ENCODE results near the gene VPS35L. TPM values are rescaled to one million over a fixed set of nuclear protein-coding genes. Genes with fewer than 3 reads are reported as not detected.

The VPS35L gene
- total RNA-seq, 1 experiment from 2014 or later = 51.1 TPM

DNA sequence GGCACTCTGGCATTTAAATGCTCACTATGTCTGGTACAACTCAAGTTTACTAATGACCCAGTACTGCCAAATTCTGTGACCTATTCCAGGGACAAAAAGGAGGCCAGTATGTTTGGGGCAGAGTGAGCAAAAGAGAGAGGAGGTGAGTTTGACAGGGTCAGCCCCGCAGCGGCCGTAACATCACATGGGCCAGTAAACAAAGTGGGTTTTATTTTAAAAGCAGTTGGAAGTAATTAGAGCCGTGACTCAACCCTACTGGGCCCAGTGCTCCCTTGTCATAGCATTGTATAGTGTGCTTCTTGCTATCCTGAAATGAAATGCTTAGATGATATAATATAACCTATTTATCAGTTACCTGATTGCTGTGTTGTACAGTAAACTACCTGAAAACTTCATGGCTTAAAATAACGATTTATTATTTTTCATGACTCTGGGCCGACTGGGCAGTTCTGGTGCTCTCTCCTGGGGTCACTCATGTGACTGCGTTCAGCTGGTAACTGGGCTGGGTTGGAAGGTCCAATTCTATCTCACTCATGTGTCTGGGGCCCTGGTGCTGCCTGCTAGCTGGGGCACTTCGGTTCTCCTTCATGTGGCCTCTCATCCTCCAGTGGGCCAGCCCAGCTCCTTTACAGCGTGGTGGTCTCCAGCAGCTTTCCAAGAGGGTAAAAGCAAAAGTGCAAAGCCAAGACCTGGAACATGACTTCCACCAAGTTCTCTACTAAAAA, 189.9 kb downstream of the VPS35L start:
- H3K9me3 ChIP-seq (ENCODE audit: low read depth, low read length, poor library complexity, severe bottlenecking) = no peaks in the 10 kb centered on the region
- POLR2A ChIA-PET (ENCODE audit: low non-redundant PET) = no interaction called here
- intact Hi-C loops (cut with micrococcal nuclease; ENCODE audit: unreplicated experiment) = no loop called here
- H3K4me1 ChIP-seq (ENCODE audit: insufficient read depth, low read length, poor library complexity, severe bottlenecking) = peaks cover 9% of the 10 kb centered on the region
- H3K36me3 ChIP-seq (ENCODE audit: insufficient read depth, low read length, poor library complexity, severe bottlenecking) = no peaks in the 10 kb centered on the region
- CTCF ChIA-PET = no interaction called here
- DNase-seq (ENCODE audit: low spot score) = no peak
- H3K4me3 ChIP-seq (ENCODE audit: low read depth, low read length, poor library complexity, severe bottlenecking) = no peak overlapping the region
- TF ChIP-seq EZH2 (IDR thresholded peaks at IDR 0.05; ENCODE audit: borderline replicate concordance, low read depth, low read length, poor library complexity, severe bottlenecking) = no peak
- TF ChIP-seq, protein P1, sequence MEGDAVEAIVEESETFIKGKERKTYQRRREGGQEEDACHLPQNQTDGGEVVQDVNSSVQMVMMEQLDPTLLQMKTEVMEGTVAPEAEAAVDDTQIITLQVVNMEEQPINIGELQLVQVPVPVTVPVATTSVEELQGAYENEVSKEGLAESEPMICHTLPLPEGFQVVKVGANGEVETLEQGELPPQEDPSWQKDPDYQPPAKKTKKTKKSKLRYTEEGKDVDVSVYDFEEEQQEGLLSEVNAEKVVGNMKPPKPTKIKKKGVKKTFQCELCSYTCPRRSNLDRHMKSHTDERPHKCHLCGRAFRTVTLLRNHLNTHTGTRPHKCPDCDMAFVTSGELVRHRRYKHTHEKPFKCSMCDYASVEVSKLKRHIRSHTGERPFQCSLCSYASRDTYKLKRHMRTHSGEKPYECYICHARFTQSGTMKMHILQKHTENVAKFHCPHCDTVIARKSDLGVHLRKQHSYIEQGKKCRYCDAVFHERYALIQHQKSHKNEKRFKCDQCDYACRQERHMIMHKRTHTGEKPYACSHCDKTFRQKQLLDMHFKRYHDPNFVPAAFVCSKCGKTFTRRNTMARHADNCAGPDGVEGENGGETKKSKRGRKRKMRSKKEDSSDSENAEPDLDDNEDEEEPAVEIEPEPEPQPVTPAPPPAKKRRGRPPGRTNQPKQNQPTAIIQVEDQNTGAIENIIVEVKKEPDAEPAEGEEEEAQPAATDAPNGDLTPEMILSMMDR (conservative IDR thresholded peaks at IDR 0.05; ENCODE audit: low read depth, low read length) = no peak
- no peaks in the 10 kb centered on the region for H3K27me3 ChIP-seq (replicated peaks; ENCODE audit: insufficient read depth, low read depth, low read length, poor library complexity)
- no peak overlapping the region for H3K27ac ChIP-seq (ENCODE audit: low read depth, low read length, poor library complexity, severe bottlenecking)
- no TSS peak for BruUV-seq (replicated peaks)

DNA sequence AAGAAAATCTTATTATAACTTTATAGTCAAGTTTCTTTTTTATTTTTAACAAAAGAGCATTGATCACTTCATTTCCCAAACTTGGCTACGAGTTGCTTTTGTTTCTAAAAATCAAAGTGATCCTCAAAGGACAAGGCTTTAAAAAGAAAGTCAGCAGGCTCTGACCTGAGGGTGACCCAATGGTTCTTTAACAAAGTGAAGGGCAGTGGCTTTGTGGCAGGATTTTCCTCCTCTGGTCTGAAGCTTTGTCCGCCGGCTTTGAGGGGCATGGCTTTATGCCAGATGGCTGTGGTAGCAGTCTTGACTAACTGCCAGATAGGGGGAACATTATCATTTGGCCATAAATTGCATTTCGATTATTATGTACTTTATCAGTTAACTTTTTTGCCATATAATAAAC, 191.1 kb downstream of the VPS35L start:
- no peak for DNase-seq (ENCODE audit: low spot score)
- ChIA-PET POLR2A (ENCODE audit: low non-redundant PET) (no interaction called here), CTCF (no interaction called here)
- intact Hi-C loops (cut with micrococcal nuclease; ENCODE audit: unreplicated experiment) = no loop called here
- no peak for TF ChIP-seq EZH2 (IDR thresholded peaks at IDR 0.05; ENCODE audit: borderline replicate concordance, low read depth, low read length, poor library complexity, severe bottlenecking)
- TF ChIP-seq, protein P1 (conservative IDR thresholded peaks at IDR 0.05; ENCODE audit: low read depth, low read length) = no peak
- BruUV-seq (replicated peaks) = no TSS peak
- Histone ChIP-seq H3K27ac (ENCODE audit: low read depth, low read length, poor library complexity, severe bottlenecking) (no peak overlapping the region), H3K27me3 (replicated peaks; ENCODE audit: insufficient read depth, low read depth, low read length, poor library complexity) (no peaks in the 10 kb centered on the region), H3K9me3 (ENCODE audit: low read depth, low read length, poor library complexity, severe bottlenecking) (no peaks in the 10 kb centered on the region), H3K4me3 (ENCODE audit: low read depth, low read length, poor library complexity, severe bottlenecking) (no peak overlapping the region), H3K4me1 (ENCODE audit: insufficient read depth, low read length, poor library complexity, severe bottlenecking) (peaks cover 9% of the 10 kb centered on the region), H3K36me3 (ENCODE audit: insufficient read depth, low read length, poor library complexity, severe bottlenecking) (no peaks in the 10 kb centered on the region)

DNA sequence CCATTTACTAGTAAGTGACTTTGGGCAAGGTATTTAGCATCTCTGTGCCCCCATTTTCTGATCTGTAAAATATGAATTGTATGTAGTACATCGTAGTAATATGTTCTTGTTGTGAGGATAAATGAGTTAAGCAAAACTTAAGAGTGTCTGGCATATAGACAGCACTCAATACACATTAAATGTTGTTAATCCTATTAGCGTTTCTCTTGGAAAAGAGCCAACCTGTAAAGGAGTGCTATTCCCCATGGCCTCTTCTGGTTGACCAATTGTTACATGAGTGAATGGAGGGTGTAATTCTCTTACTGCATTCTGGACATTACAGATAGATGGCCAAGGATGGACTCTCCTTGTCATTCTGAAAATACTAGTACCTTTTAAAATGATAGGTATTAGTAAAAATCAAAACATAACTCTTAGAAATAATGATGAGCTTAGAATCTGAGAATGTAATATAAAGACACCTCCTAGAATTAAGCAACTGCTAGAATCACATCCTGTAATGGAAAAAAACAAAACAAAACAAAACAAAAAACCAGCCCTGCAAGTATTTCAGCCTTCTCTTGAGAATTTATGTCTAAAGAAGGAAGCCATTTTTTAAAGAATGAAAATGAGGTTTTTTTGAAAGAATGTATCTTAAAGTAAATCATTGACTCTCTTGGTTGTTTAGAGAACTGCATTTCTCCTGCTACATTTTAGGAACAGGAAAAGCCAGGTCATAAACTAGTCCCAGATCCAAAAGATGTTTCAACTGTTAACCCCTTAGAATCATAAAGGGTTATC, 193.1 kb downstream of the VPS35L start:
- Histone ChIP-seq H3K27ac (ENCODE audit: low read depth, low read length, poor library complexity, severe bottlenecking) (no peak overlapping the region), H3K9me3 (ENCODE audit: low read depth, low read length, poor library complexity, severe bottlenecking) (no peaks in the 10 kb centered on the region), H3K27me3 (replicated peaks; ENCODE audit: insufficient read depth, low read depth, low read length, poor library complexity) (no peaks in the 10 kb centered on the region), H3K4me3 (ENCODE audit: low read depth, low read length, poor library complexity, severe bottlenecking) (no peak overlapping the region), H3K36me3 (ENCODE audit: insufficient read depth, low read length, poor library complexity, severe bottlenecking) (no peaks in the 10 kb centered on the region), H3K4me1 (ENCODE audit: insufficient read depth, low read length, poor library complexity, severe bottlenecking) (peaks cover 9% of the 10 kb centered on the region)
- DNase-seq (ENCODE audit: low spot score) = peak; percentile 44
- CTCF ChIA-PET = interaction anchor here (0.6 to 0.7 kb wide), 2 partner anchors 15 to 84 kb away, joined by 3 read pairs; no protein-coding TSS in a partner anchor
- BruUV-seq (replicated peaks) = no TSS peak
- TF ChIP-seq, protein P1 (conservative IDR thresholded peaks at IDR 0.05; ENCODE audit: low read depth, low read length) = no peak
- TF ChIP-seq EZH2 (IDR thresholded peaks at IDR 0.05; ENCODE audit: borderline replicate concordance, low read depth, low read length, poor library complexity, severe bottlenecking) = no peak
- POLR2A ChIA-PET (ENCODE audit: low non-redundant PET) = interaction anchor here (0.5 kb wide), 1 partner anchor 148 kb away, joined by 12 read pairs; no protein-coding TSS in a partner anchor
- intact Hi-C loops (cut with micrococcal nuclease; ENCODE audit: unreplicated experiment) = no loop called here

All from A673 (cell line).